HEK293 (cell line): ENCODE data around the gene SETD2.
A peak's percentile ranks its signal among the peaks of the same experiment; 100 is the strongest.

Experiments
- GLIS1 ChIP-seq: fragments of 450-650 bp; formaldehyde crosslinking; IDR thresholded peaks from 2 replicates; pipeline ENCODE4 v1.5.1; 2016; ENCODE audit warnings: missing biosample characterization, missing genetic modification characterization
- KLF16 ChIP-seq: fragments of 450-650 bp; formaldehyde crosslinking; IDR thresholded peaks from 2 replicates; pipeline ENCODE4 v1.5.1; 2017; ENCODE audit warnings: missing biosample characterization, missing genetic modification characterization
- SP2 ChIP-seq: fragments of 450-650 bp; formaldehyde crosslinking; IDR thresholded peaks from 2 replicates; pipeline ENCODE4 v1.5.1; 2016; ENCODE audit warnings: missing biosample characterization, missing genetic modification characterization
- SP3 ChIP-seq: fragments of 450-650 bp; formaldehyde crosslinking; IDR thresholded peaks from 2 replicates; pipeline ENCODE4 v1.5.1; 2016; ENCODE audit warnings: missing biosample characterization, missing genetic modification characterization
- ZBTB17 ChIP-seq: fragments of 450-650 bp; formaldehyde crosslinking; IDR thresholded peaks from 2 replicates; pipeline ENCODE4 v1.5.1; 2016; ENCODE audit warnings: missing biosample characterization, missing genetic modification characterization
- ZBTB21 ChIP-seq: fragments of 450-650 bp; formaldehyde crosslinking; IDR thresholded peaks from 2 replicates; pipeline ENCODE4 v1.5.1; 2017; ENCODE audit warnings: missing biosample characterization, missing genetic modification characterization
- ZBTB8A ChIP-seq: fragments of 450-650 bp; formaldehyde crosslinking; IDR thresholded peaks from 2 replicates; pipeline ENCODE4 v1.5.1; 2016; ENCODE audit warnings: missing biosample characterization, missing genetic modification characterization
- ZEB2 ChIP-seq: fragments of 450-650 bp; formaldehyde crosslinking; IDR thresholded peaks from 2 replicates; pipeline ENCODE4 v1.5.1; 2016; ENCODE audit warnings: missing biosample characterization, missing genetic modification characterization
- ZFHX2 ChIP-seq: fragments of 450-650 bp; formaldehyde crosslinking; conservative IDR thresholded peaks from 2 replicates; pipeline ENCODE4 v1.5.1; 2016; ENCODE audit warnings: missing biosample characterization, missing genetic modification characterization
- ZFP37 ChIP-seq: fragments of 450-650 bp; formaldehyde crosslinking; IDR thresholded peaks from 2 replicates; pipeline ENCODE4 v1.5.1; 2016; ENCODE audit warnings: missing biosample characterization, missing genetic modification characterization
- ZNF169 ChIP-seq: fragments of 450-650 bp; formaldehyde crosslinking; IDR thresholded peaks from 2 replicates; pipeline ENCODE4 v1.5.1; 2016; ENCODE audit warnings: missing biosample characterization, missing genetic modification characterization
- ZNF202 ChIP-seq: fragments of 450-650 bp; formaldehyde crosslinking; IDR thresholded peaks from 2 replicates; pipeline ENCODE4 v1.5.1; 2016; ENCODE audit warnings: missing biosample characterization, missing genetic modification characterization, borderline replicate concordance
- ZNF324 ChIP-seq: fragments of 450-650 bp; formaldehyde crosslinking; IDR thresholded peaks from 2 replicates; pipeline ENCODE4 v1.5.1; 2016; ENCODE audit warnings: missing biosample characterization, missing genetic modification characterization
- ZNF335 ChIP-seq: fragments of 450-650 bp; formaldehyde crosslinking; conservative IDR thresholded peaks from 2 replicates; pipeline ENCODE4 v1.5.1; 2016; ENCODE audit warnings: missing biosample characterization, missing genetic modification characterization
- ZNF366 ChIP-seq: fragments of 450-650 bp; formaldehyde crosslinking; conservative IDR thresholded peaks from 2 replicates; pipeline ENCODE4 v1.5.1; 2016; ENCODE audit warnings: missing biosample characterization, missing genetic modification characterization
- ZNF558 ChIP-seq: fragments of 450-650 bp; formaldehyde crosslinking; IDR thresholded peaks from 2 replicates; pipeline ENCODE4 v1.5.1; 2016; ENCODE audit warnings: missing biosample characterization, missing genetic modification characterization
- ZNF585B ChIP-seq: fragments of 450-650 bp; formaldehyde crosslinking; IDR thresholded peaks from 2 replicates; pipeline ENCODE4 v1.5.1; 2016; ENCODE audit warnings: missing biosample characterization, missing genetic modification characterization
- ZNF600 ChIP-seq: fragments of 450-650 bp; formaldehyde crosslinking; IDR thresholded peaks from 2 replicates; pipeline ENCODE4 v1.5.1; 2016; ENCODE audit warnings: missing biosample characterization, missing genetic modification characterization
- ZNF624 ChIP-seq: fragments of 450-650 bp; formaldehyde crosslinking; IDR thresholded peaks from 2 replicates; pipeline ENCODE4 v1.5.1; 2017; ENCODE audit warnings: missing biosample characterization, missing genetic modification characterization
- ZNF660 ChIP-seq: fragments of 450-650 bp; IDR thresholded peaks from 2 replicates; pipeline ENCODE4 v1.5.1; 2018; ENCODE audit warnings: missing biosample characterization, mild to moderate bottlenecking, missing genetic modification characterization
- TF ChIP-seq, protein P1 (sequence below): fragments of 450-650 bp; formaldehyde crosslinking; IDR thresholded peaks from 2 replicates; pipeline ENCODE4 v1.5.1; 2016; ENCODE audit warnings: missing biosample characterization, missing genetic modification characterization
- TF ChIP-seq, protein P2 (sequence below): fragments of 450-650 bp; formaldehyde crosslinking; IDR thresholded peaks from 2 replicates; pipeline ENCODE4 v1.5.1; 2016; ENCODE audit warnings: missing biosample characterization, missing genetic modification characterization
- TF ChIP-seq, protein P3 (sequence below): fragments of 450-650 bp; formaldehyde crosslinking; IDR thresholded peaks from 2 replicates; pipeline ENCODE4 v1.5.1; 2017; ENCODE audit warnings: missing biosample characterization, missing genetic modification characterization
- TF ChIP-seq, protein P4 (sequence below): fragments of 450-650 bp; formaldehyde crosslinking; IDR thresholded peaks from 2 replicates; pipeline ENCODE4 v1.5.1; 2016; ENCODE audit warnings: missing biosample characterization, missing genetic modification characterization
- TF ChIP-seq, protein P5 (sequence below): fragments of 450-650 bp; formaldehyde crosslinking; IDR thresholded peaks from 2 replicates; pipeline ENCODE4 v1.5.1; 2016; ENCODE audit warnings: missing biosample characterization, missing genetic modification characterization
- TF ChIP-seq, protein P6 (sequence below): fragments of 450-650 bp; formaldehyde crosslinking; IDR thresholded peaks from 2 replicates; pipeline ENCODE4 v1.5.1; 2016; ENCODE audit warnings: missing biosample characterization, missing genetic modification characterization
- TF ChIP-seq, protein P7 (sequence below): fragments of 450-650 bp; formaldehyde crosslinking; IDR thresholded peaks from 2 replicates; pipeline ENCODE4 v1.5.1; 2016; ENCODE audit warnings: missing biosample characterization, missing genetic modification characterization

Gene SETD2

DNA sequence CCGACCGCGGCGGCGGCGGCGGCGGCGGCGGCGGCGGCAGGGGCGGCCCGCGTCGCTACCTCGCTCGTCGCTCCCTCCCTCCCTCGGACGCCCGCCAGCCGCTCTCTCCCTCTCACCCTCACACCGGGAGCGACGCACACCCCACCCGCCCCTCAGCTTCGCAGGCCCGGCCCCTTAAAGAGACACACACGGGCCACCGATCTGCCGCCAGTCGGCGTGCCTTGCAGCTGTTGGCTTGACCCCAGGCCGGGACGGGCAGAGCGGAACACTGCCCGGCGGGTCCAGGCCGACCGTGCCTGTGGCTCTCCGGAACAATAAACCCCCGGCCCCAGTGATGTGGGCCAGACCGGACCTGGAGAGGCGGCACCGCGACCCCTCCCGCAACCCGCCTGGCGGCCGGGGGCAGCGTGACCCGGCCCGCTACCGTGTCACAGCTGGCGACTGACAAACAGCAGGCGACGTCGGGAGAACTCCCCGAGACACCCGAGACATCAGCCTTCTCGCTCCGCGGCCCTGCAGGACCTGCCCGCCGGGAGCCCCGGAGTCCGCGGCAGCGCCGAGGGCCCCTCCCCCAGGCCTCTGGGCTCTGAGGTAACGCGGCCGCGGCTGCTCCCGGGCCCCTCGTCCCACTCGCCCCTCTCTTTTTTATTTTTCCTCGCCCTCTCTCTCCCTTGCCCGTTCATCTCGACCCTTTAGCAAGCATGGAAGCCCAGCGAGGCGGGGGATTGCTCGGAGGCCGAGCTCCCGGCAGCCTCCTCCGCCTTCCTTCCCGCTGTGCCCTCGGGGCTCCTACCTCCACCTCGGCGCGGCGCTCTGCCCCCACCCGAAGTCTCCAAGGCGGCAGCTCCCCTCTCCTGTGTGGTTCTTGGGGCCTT lies at the start of gene SETD2 (continued):
- TF ChIP-seq, protein P1, sequence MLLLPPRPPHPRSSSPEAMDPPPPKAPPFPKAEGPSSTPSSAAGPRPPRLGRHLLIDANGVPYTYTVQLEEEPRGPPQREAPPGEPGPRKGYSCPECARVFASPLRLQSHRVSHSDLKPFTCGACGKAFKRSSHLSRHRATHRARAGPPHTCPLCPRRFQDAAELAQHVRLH (tag by site-specific recombination) = 0 out of 2 replicates have a peak, but pooled peaks have one; percentile 16
- TF ChIP-seq SP3 (peak; percentile 37), ZNF660 (tag by site-specific recombination) (no peak; the same call in 1 of the 2 replicates), ZBTB8A (peak; percentile 65), SP2 (tag by site-specific recombination) (0 out of 2 replicates have a peak, but pooled peaks have one; percentile 40), ZFP37 (peak; percentile 58), ZNF585B (tag by site-specific recombination) (no peak), GLIS1 (tag by site-specific recombination) (peak; percentile 60), ZNF335 (tag by site-specific recombination) (peak; percentile 90), ZNF558 (tag by site-specific recombination) (no peak), ZEB2 (tag by site-specific recombination) (peak; percentile 88), ZNF624 (no peak), ZNF324 (0 out of 2 replicates have a peak, but pooled peaks have one; percentile 46), ZBTB17 (tag by site-specific recombination) (peak; percentile 82), ZNF202 (tag by site-specific recombination) (0 out of 2 replicates have a peak, but pooled peaks have one; percentile 31), ZNF366 (tag by site-specific recombination) (0 out of 2 replicates have a peak, but pooled peaks have one; percentile 18), ZNF169 (tag by site-specific recombination) (no peak), ZNF600 (peak; percentile 80; the same call in 1 of the 2 replicates), ZBTB21 (tag by site-specific recombination) (no peak), ZFHX2 (tag by site-specific recombination) (peak; percentile 61), KLF16 (tag by site-specific recombination) (no peak)
- TF ChIP-seq, protein P2, sequence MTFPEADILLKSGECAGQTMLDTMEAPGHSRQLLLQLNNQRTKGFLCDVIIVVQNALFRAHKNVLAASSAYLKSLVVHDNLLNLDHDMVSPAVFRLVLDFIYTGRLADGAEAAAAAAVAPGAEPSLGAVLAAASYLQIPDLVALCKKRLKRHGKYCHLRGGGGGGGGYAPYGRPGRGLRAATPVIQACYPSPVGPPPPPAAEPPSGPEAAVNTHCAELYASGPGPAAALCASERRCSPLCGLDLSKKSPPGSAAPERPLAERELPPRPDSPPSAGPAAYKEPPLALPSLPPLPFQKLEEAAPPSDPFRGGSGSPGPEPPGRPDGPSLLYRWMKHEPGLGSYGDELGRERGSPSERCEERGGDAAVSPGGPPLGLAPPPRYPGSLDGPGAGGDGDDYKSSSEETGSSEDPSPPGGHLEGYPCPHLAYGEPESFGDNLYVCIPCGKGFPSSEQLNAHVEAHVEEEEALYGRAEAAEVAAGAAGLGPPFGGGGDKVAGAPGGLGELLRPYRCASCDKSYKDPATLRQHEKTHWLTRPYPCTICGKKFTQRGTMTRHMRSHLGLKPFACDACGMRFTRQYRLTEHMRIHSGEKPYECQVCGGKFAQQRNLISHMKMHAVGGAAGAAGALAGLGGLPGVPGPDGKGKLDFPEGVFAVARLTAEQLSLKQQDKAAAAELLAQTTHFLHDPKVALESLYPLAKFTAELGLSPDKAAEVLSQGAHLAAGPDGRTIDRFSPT (tag by site-specific recombination) = peak; percentile 10; the same call in 1 of the 2 replicates
- TF ChIP-seq, protein P3, sequence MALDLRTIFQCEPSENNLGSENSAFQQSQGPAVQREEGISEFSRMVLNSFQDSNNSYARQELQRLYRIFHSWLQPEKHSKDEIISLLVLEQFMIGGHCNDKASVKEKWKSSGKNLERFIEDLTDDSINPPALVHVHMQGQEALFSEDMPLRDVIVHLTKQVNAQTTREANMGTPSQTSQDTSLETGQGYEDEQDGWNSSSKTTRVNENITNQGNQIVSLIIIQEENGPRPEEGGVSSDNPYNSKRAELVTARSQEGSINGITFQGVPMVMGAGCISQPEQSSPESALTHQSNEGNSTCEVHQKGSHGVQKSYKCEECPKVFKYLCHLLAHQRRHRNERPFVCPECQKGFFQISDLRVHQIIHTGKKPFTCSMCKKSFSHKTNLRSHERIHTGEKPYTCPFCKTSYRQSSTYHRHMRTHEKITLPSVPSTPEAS (tag by site-specific recombination) = 0 out of 2 replicates have a peak, but pooled peaks have one; percentile 13
- TF ChIP-seq, protein P4, sequence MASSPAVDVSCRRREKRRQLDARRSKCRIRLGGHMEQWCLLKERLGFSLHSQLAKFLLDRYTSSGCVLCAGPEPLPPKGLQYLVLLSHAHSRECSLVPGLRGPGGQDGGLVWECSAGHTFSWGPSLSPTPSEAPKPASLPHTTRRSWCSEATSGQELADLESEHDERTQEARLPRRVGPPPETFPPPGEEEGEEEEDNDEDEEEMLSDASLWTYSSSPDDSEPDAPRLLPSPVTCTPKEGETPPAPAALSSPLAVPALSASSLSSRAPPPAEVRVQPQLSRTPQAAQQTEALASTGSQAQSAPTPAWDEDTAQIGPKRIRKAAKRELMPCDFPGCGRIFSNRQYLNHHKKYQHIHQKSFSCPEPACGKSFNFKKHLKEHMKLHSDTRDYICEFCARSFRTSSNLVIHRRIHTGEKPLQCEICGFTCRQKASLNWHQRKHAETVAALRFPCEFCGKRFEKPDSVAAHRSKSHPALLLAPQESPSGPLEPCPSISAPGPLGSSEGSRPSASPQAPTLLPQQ = peak; percentile 47
- TF ChIP-seq, protein P5, sequence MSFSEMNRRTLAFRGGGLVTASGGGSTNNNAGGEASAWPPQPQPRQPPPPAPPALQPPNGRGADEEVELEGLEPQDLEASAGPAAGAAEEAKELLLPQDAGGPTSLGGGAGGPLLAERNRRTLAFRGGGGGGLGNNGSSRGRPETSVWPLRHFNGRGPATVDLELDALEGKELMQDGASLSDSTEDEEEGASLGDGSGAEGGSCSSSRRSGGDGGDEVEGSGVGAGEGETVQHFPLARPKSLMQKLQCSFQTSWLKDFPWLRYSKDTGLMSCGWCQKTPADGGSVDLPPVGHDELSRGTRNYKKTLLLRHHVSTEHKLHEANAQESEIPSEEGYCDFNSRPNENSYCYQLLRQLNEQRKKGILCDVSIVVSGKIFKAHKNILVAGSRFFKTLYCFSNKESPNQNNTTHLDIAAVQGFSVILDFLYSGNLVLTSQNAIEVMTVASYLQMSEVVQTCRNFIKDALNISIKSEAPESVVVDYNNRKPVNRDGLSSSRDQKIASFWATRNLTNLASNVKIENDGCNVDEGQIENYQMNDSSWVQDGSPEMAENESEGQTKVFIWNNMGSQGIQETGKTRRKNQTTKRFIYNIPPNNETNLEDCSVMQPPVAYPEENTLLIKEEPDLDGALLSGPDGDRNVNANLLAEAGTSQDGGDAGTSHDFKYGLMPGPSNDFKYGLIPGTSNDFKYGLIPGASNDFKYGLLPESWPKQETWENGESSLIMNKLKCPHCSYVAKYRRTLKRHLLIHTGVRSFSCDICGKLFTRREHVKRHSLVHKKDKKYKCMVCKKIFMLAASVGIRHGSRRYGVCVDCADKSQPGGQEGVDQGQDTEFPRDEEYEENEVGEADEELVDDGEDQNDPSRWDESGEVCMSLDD = peak; percentile 53; the same call in 1 of the 2 replicates
- TF ChIP-seq, protein P6, sequence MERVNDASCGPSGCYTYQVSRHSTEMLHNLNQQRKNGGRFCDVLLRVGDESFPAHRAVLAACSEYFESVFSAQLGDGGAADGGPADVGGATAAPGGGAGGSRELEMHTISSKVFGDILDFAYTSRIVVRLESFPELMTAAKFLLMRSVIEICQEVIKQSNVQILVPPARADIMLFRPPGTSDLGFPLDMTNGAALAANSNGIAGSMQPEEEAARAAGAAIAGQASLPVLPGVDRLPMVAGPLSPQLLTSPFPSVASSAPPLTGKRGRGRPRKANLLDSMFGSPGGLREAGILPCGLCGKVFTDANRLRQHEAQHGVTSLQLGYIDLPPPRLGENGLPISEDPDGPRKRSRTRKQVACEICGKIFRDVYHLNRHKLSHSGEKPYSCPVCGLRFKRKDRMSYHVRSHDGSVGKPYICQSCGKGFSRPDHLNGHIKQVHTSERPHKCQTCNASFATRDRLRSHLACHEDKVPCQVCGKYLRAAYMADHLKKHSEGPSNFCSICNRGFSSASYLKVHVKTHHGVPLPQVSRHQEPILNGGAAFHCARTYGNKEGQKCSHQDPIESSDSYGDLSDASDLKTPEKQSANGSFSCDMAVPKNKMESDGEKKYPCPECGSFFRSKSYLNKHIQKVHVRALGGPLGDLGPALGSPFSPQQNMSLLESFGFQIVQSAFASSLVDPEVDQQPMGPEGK (tag by site-specific recombination) = peak; percentile 82
- TF ChIP-seq, protein P7, sequence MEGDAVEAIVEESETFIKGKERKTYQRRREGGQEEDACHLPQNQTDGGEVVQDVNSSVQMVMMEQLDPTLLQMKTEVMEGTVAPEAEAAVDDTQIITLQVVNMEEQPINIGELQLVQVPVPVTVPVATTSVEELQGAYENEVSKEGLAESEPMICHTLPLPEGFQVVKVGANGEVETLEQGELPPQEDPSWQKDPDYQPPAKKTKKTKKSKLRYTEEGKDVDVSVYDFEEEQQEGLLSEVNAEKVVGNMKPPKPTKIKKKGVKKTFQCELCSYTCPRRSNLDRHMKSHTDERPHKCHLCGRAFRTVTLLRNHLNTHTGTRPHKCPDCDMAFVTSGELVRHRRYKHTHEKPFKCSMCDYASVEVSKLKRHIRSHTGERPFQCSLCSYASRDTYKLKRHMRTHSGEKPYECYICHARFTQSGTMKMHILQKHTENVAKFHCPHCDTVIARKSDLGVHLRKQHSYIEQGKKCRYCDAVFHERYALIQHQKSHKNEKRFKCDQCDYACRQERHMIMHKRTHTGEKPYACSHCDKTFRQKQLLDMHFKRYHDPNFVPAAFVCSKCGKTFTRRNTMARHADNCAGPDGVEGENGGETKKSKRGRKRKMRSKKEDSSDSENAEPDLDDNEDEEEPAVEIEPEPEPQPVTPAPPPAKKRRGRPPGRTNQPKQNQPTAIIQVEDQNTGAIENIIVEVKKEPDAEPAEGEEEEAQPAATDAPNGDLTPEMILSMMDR (tag by site-specific recombination) = peak; percentile 44
